PFSK-1 (cell line): ENCODE measurements around the gene CCDC80.

Experiments used
- FOXP2 ChIP-seq: optimal IDR thresholded peaks from 2 replicates; pipeline ENCODE3; 2011; ENCODE audit warnings: borderline replicate concordance, control low read depth, inconsistent platforms; ENCODE audit not compliant: insufficient read depth; ENCODE audit errors: extremely low read length, extremely low read depth
- POLR2AphosphoS5 ChIP-seq: IDR thresholded peaks from 2 replicates; pipeline ENCODE4 v1.6.1; 2012; ENCODE audit warnings: low read depth, mild to moderate bottlenecking, control low read depth, low read length, moderate library complexity
- SIN3A ChIP-seq: IDR thresholded peaks from 2 replicates; pipeline ENCODE4 v1.6.1; 2012; ENCODE audit warnings: mild to moderate bottlenecking, low read length, moderate library complexity, borderline replicate concordance; ENCODE audit not compliant: insufficient read depth
- TAF1 ChIP-seq: IDR thresholded peaks from 2 replicates; pipeline ENCODE4 v1.6.1; 2012; ENCODE audit warnings: low read length, control low read depth, borderline replicate concordance; ENCODE audit not compliant: insufficient read depth
- TF ChIP-seq, protein P1 (sequence below), 2 experiments: IDR thresholded peaks; 2 replicates each; pipeline versions ENCODE4 v1.6.1 to v1.8.0; 2011 to 2012; ENCODE audit warnings: low read depth in 2 of 2, low read length in 2 of 2, control low read depth in 1 of 2, inconsistent platforms in 1 of 2, mild to moderate bottlenecking in 1 of 2, moderate library complexity in 1 of 2; ENCODE audit not compliant: insufficient read depth in 1 of 2

The CCDC80 gene

DNA sequence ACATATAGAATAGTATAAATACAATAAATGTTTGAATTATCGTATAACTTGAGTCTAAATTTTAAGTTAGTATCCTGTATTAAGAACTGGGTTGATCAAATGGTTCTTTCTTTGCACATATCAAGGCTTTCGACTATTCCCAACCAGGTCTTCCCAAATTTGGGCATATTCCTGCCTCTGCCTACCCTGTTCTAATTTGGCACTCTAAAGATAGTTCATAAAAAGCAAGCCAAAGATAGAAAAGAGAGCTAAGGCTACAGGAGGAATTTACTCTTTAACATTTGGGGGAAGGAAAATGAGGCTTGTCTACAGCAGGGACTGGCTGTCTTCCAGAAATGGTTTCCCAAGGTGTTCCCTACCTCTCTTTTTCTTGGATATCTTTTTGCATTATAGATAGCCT lies 43.0 kb downstream of the CCDC80 start:
- TF ChIP-seq FOXP2: no peak
- TF ChIP-seq TAF1: no peak
- TF ChIP-seq, protein P1, sequence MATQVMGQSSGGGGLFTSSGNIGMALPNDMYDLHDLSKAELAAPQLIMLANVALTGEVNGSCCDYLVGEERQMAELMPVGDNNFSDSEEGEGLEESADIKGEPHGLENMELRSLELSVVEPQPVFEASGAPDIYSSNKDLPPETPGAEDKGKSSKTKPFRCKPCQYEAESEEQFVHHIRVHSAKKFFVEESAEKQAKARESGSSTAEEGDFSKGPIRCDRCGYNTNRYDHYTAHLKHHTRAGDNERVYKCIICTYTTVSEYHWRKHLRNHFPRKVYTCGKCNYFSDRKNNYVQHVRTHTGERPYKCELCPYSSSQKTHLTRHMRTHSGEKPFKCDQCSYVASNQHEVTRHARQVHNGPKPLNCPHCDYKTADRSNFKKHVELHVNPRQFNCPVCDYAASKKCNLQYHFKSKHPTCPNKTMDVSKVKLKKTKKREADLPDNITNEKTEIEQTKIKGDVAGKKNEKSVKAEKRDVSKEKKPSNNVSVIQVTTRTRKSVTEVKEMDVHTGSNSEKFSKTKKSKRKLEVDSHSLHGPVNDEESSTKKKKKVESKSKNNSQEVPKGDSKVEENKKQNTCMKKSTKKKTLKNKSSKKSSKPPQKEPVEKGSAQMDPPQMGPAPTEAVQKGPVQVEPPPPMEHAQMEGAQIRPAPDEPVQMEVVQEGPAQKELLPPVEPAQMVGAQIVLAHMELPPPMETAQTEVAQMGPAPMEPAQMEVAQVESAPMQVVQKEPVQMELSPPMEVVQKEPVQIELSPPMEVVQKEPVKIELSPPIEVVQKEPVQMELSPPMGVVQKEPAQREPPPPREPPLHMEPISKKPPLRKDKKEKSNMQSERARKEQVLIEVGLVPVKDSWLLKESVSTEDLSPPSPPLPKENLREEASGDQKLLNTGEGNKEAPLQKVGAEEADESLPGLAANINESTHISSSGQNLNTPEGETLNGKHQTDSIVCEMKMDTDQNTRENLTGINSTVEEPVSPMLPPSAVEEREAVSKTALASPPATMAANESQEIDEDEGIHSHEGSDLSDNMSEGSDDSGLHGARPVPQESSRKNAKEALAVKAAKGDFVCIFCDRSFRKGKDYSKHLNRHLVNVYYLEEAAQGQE (IDR thresholded peaks at IDR 0.05; ENCODE audit: insufficient read depth in 1 of 2, low read depth in 2 of 2, low read length in 2 of 2): no peak
- TF ChIP-seq SIN3A: no peak

DNA sequence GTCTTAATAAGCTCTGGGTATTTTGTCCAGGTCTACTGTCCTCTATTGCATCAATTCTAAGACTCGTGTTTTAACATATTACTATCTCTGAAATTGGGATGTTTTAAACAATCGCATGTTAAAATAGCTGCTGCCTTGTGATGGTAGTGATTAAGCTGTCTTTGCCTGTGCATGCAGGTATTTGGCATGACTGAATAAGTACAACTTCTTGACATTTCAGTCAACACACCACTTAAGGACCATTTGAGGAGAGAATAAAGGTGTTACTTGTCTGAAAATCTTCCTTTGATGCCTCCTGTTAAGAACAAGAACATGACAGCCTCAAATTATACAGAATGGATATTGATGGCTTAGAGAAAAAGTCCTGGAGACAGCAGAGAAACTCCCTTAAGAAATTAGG lies 46.1 kb downstream of the CCDC80 start:
- TF ChIP-seq, protein P1 (IDR thresholded peaks at IDR 0.05; ENCODE audit: insufficient read depth in 1 of 2, low read depth in 2 of 2, low read length in 2 of 2): no peak
- no peak for TF ChIP-seq FOXP2
- TF ChIP-seq POLR2AphosphoS5: no peak
- no peak for TF ChIP-seq TAF1
- no peak for TF ChIP-seq SIN3A

DNA sequence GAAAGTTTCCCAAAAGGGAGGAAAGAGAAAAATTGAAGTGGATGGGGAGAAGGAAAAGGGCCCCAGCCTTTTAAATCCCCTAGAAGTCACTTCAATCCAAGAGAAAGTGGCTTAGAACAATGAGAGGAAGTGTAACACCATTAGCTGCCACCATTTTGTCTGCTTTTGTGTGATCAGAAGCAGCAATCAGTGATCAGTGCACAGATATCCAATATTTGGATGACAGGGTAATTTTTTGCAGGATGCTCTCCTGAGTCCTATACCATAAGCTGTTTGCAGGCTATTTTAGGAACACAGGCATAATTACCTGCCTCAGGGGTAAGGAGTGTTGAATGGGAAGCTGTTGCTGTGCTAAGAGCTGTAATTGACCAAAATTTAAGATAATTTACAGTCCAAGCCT lies 47.7 kb downstream of the CCDC80 start:
- TF ChIP-seq, protein P1 (IDR thresholded peaks at IDR 0.05; ENCODE audit: insufficient read depth in 1 of 2, low read depth in 2 of 2, low read length in 2 of 2): no peak
- TF ChIP-seq FOXP2: no peak

DNA sequence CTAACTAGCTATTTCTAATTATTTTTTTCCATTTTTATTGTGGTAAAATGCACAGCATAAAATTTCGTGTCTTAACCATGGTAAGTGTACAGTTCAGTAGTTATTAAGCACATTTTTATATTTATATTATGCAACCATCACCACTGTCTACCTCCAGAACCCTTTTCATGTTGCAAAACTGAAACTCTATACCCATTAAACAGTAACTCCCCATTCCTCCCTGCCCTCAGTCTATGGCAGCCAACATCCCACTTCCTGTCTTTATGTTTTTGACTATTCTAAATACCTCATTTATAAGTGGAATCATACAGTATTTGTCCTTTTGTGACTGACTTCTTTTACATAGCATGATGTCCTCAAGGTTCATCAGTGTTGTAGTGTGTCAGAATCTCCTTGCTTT lies 53.6 kb downstream of the CCDC80 start:
- no peak for TF ChIP-seq TAF1

DNA sequence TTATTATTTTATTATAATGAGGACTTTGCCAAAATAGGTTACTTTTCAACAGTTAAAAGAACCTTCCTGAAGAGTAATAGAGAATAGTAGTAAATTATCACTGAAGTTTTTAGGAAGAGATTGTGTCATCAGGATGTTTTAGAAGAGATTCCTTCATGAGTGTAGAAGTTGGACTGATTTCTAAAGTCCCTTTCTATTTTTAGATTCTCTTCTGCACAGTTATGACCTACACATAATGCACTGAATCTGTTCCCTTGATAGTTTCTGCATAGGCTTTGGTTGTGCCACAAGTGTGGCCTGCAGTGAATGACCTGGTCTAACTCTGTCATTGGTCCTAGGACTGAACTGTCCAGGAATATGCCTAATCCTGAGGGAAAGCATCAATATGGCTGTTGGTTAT lies 55.2 kb downstream of the CCDC80 start:
- no peak for TF ChIP-seq TAF1
- TF ChIP-seq POLR2AphosphoS5: no peak
- no peak for TF ChIP-seq FOXP2
- TF ChIP-seq, protein P1 (IDR thresholded peaks at IDR 0.05; ENCODE audit: insufficient read depth in 1 of 2, low read depth in 2 of 2, low read length in 2 of 2): no peak
- TF ChIP-seq SIN3A: no peak

DNA sequence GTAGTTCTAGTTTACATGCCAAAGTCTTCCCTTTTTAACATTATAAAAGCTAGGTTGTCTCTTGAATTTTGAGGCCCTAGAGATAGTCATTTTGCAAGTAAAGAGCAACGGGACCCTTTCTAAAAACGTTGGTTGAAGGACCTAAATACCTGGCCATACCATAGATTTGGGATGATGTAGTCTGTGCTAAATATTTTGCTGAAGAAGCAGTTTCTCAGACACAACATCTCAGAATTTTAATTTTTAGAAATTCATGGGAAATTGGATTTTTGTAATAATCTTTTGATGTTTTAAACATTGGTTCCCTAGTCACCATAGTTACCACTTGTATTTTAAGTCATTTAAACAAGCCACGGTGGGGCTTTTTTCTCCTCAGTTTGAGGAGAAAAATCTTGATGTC lies 57.8 kb downstream of the CCDC80 start:
- no peak for TF ChIP-seq TAF1
- TF ChIP-seq, protein P1 (IDR thresholded peaks at IDR 0.05; ENCODE audit: insufficient read depth in 1 of 2, low read depth in 2 of 2, low read length in 2 of 2): no peak
- no peak for TF ChIP-seq POLR2AphosphoS5
- TF ChIP-seq FOXP2: no peak
- no peak for TF ChIP-seq SIN3A
